ENCODE measurements around the gene PALM3.
"Not testable (repeated sequence)": the region's sequence is repeated elsewhere in the genome, so short reads cannot be mapped to it uniquely, and the experiment has no call there.

PALM3 gene

GRCh38 chr19:14023404-14024235 is 38.3 kb downstream of the PALM3 start:
- TF ChIP-seq CTCF (IDR thresholded peaks at IDR 0.05; ENCODE audit: insufficient read depth, low read length, poor library complexity, severe bottlenecking), result no peak
- TF ChIP-seq EZH2phosphoT487 (conservative IDR thresholded peaks at IDR 0.05; ENCODE audit: low read length), result no peak
- H3K9me3 ChIP-seq (ENCODE audit: insufficient read depth, low read length), result no peaks in the 10 kb centered on the region
- no peak overlapping the region for H3K4me3 ChIP-seq (ENCODE audit: insufficient read depth, low read length, poor library complexity, severe bottlenecking)
- no peak overlapping the region for H2AFZ ChIP-seq (ENCODE audit: low read depth, low read length, severe bottlenecking)
- H4K20me1 ChIP-seq (ENCODE audit: low read depth, low read length), result no peaks in the 10 kb centered on the region
- H3K36me3 ChIP-seq (ENCODE audit: low read length), result no peaks in the 10 kb centered on the region
- no peaks in the 10 kb centered on the region for H3K9me2 ChIP-seq (replicated peaks; ENCODE audit: insufficient read depth, low read length)
- H3K9ac ChIP-seq (ENCODE audit: low read length), result no peak overlapping the region
- no peaks in the 10 kb centered on the region for H3K27me3 ChIP-seq (ENCODE audit: low read length)
- no peak overlapping the region for H3K4me2 ChIP-seq (ENCODE audit: low read depth, low read length, poor library complexity, severe bottlenecking)
- H3K79me2 ChIP-seq (ENCODE audit: insufficient read depth, low read length), result no peaks in the 10 kb centered on the region
- no peak overlapping the region for H3K27ac ChIP-seq (ENCODE audit: low read depth, low read length)
- H3F3A ChIP-seq (ENCODE audit: insufficient read depth), result peaks cover 14% of the 10 kb centered on the region; the same call in 1 of the 2 replicates

DNA sequence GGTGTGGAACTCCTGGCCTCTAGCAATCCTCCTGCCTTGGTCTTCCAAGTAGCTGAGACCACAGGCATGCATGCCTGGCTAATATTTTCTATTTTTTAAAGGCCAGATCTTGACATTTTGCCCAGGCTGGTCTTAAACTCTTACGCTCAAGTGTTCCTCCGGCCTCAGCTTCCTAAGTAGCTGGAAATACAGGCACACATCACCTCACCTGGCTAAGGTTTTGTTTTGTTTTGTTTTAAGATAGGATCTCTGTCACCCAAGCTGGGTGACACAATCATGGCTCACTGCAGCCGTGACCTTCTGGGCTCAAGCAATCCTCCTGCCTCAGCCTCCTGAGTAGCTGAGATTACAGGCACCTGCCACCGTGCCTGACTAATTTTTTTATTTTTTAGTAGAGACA is 39.4 kb downstream of the PALM3 start:
- H4K20me1 ChIP-seq (ENCODE audit: low read depth, low read length), result no peaks in the 10 kb centered on the region
- no peaks in the 10 kb centered on the region for H3K79me2 ChIP-seq (ENCODE audit: insufficient read depth, low read length)
- no peaks in the 10 kb centered on the region for H3K9me3 ChIP-seq (ENCODE audit: insufficient read depth, low read length)
- no peak overlapping the region for H3K9ac ChIP-seq (ENCODE audit: low read length)
- H3K36me3 ChIP-seq (ENCODE audit: low read length), result no peaks in the 10 kb centered on the region
- no peaks in the 10 kb centered on the region for H3K9me2 ChIP-seq (replicated peaks; ENCODE audit: insufficient read depth, low read length)
- no peak overlapping the region for H3K27ac ChIP-seq (ENCODE audit: low read depth, low read length)
- H3F3A ChIP-seq (ENCODE audit: insufficient read depth), result peaks cover 17% of the 10 kb centered on the region; the same call in 1 of the 2 replicates
- H2AFZ ChIP-seq (ENCODE audit: low read depth, low read length, severe bottlenecking), result no peak overlapping the region
- H3K27me3 ChIP-seq (ENCODE audit: low read length), result no peaks in the 10 kb centered on the region
- no peak overlapping the region for H3K4me2 ChIP-seq (ENCODE audit: low read depth, low read length, poor library complexity, severe bottlenecking)
- TF ChIP-seq CTCF (IDR thresholded peaks at IDR 0.05; ENCODE audit: insufficient read depth, low read length, poor library complexity, severe bottlenecking) (no peak), EZH2phosphoT487 (conservative IDR thresholded peaks at IDR 0.05; ENCODE audit: low read length) (no peak)
- no peak overlapping the region for H3K4me3 ChIP-seq (ENCODE audit: insufficient read depth, low read length, poor library complexity, severe bottlenecking)

GRCh38 chr19:14021474-14021873 is 40.4 kb downstream of the PALM3 start:
- H3K9ac ChIP-seq (ENCODE audit: low read length), result no peak overlapping the region
- no peaks in the 10 kb centered on the region for H3K9me2 ChIP-seq (replicated peaks; ENCODE audit: insufficient read depth, low read length)
- no peak overlapping the region for H3K4me3 ChIP-seq (ENCODE audit: insufficient read depth, low read length, poor library complexity, severe bottlenecking)
- H3K36me3 ChIP-seq (ENCODE audit: low read length), result no peaks in the 10 kb centered on the region
- H3F3A ChIP-seq (ENCODE audit: insufficient read depth), result peaks cover 17% of the 10 kb centered on the region; the same call in 1 of the 2 replicates
- no peaks in the 10 kb centered on the region for H4K20me1 ChIP-seq (ENCODE audit: low read depth, low read length)
- no peaks in the 10 kb centered on the region for H3K27me3 ChIP-seq (ENCODE audit: low read length)
- no peak overlapping the region for H2AFZ ChIP-seq (ENCODE audit: low read depth, low read length, severe bottlenecking)
- H3K9me3 ChIP-seq (ENCODE audit: insufficient read depth, low read length), result no peaks in the 10 kb centered on the region
- TF ChIP-seq CTCF (IDR thresholded peaks at IDR 0.05; ENCODE audit: insufficient read depth, low read length, poor library complexity, severe bottlenecking), result no peak
- TF ChIP-seq EZH2phosphoT487 (conservative IDR thresholded peaks at IDR 0.05; ENCODE audit: low read length), result no peak
- no peak overlapping the region for H3K27ac ChIP-seq (ENCODE audit: low read depth, low read length)
- H3K4me2 ChIP-seq (ENCODE audit: low read depth, low read length, poor library complexity, severe bottlenecking), result no peak overlapping the region
- no peaks in the 10 kb centered on the region for H3K79me2 ChIP-seq (ENCODE audit: insufficient read depth, low read length)

- not testable (repeated sequence) for H3K27ac ChIP-seq (ENCODE audit: low read depth, low read length); H3K9me3 ChIP-seq (ENCODE audit: insufficient read depth, low read length); H2AFZ ChIP-seq (ENCODE audit: low read depth, low read length, severe bottlenecking); H3K9me2 ChIP-seq (replicated peaks; ENCODE audit: insufficient read depth, low read length); H3K36me3 ChIP-seq (ENCODE audit: low read length); H3K4me2 ChIP-seq (ENCODE audit: low read depth, low read length, poor library complexity, severe bottlenecking); H3K9ac ChIP-seq (ENCODE audit: low read length); H3K27me3 ChIP-seq (ENCODE audit: low read length); H3K79me2 ChIP-seq (ENCODE audit: insufficient read depth, low read length); H3K4me3 ChIP-seq (ENCODE audit: insufficient read depth, low read length, poor library complexity, severe bottlenecking); H4K20me1 ChIP-seq (ENCODE audit: low read depth, low read length)
- H3F3A ChIP-seq (ENCODE audit: insufficient read depth), result peaks cover 24% of the 10 kb centered on the region; the same call in 1 of the 2 replicates
These were observed 42.1 kb downstream of the PALM3 start for GRCh38 chr19:14019739-14020138.
